GM12864 (cell line): ENCODE data around the gene HACD4.

Source experiments
- DNase-seq: peaks from one replicate; pipeline ENCODE4 v3.0.0-alpha.2; 2011; ENCODE audit warnings: low read depth
- H3K4me3 ChIP-seq: 2 replicates; pipeline ENCODE4 v1.5.1; 2011; ENCODE audit warnings: mild to moderate bottlenecking, low read depth, low read length, control low read depth
- TF ChIP-seq, protein P1 (sequence below): IDR thresholded peaks from 2 replicates; pipeline ENCODE4 v1.5.1; 2011; ENCODE audit warnings: low read depth, mild to moderate bottlenecking, moderate library complexity, low read length, control low read depth, inconsistent platforms; ENCODE audit errors: missing control alignments

HACD4 gene

DNA sequence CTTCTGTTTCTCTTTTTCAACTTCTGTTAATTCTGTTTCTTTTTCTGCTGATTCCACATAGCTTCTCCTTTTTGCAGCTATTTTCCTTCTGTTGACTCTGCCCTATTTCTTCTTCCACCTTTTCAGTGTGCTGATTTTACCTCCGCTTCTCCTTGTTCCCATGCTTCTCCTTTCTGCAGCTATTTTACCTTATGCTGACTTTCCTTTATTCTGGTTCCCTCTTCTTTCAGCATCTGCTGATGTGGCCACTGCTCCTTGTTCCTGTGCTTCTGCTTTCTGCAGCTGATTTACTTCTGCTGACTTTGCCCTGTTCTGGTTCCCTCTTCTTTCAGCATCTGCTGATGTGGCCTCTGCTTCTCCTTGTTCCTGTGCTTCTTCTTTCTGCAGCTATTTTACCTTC is 58.8 kb downstream of the HACD4 start:
- TF ChIP-seq, protein P1, sequence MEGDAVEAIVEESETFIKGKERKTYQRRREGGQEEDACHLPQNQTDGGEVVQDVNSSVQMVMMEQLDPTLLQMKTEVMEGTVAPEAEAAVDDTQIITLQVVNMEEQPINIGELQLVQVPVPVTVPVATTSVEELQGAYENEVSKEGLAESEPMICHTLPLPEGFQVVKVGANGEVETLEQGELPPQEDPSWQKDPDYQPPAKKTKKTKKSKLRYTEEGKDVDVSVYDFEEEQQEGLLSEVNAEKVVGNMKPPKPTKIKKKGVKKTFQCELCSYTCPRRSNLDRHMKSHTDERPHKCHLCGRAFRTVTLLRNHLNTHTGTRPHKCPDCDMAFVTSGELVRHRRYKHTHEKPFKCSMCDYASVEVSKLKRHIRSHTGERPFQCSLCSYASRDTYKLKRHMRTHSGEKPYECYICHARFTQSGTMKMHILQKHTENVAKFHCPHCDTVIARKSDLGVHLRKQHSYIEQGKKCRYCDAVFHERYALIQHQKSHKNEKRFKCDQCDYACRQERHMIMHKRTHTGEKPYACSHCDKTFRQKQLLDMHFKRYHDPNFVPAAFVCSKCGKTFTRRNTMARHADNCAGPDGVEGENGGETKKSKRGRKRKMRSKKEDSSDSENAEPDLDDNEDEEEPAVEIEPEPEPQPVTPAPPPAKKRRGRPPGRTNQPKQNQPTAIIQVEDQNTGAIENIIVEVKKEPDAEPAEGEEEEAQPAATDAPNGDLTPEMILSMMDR = no peak
- no peak overlapping the region for H3K4me3 ChIP-seq
- no peak for DNase-seq

DNA sequence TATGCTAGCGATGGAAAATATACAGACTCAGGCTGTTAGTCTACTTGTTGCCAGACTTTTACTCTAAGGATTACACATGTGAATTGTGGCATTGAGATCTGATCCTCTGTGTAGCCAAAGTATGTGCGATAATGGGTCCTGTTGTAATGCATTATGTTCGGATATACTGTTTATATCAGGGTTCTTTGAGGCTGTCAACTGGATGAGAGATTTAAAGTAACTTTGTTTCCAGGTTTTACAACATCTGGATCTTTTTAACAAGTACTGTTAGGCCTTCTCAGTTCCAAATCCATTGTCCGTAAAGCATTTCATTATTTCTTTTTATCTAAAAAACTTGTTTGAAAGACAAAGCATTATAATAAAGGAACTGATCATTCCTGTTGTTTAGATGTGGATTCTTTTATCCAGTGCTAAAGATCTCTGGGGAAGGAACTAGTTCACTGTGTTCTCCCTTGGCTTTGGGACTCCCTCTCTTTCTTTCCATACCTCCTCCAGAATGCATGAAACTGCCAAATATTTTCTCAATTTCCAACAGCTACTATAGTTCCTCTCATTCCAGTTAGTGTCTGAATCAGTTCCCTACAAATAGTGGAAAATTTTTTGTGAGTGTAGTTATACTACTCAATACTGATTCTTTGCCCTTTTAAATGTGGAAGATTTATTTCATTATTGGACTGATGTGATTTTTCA is 68.8 kb downstream of the HACD4 start:
- no peak for DNase-seq
- TF ChIP-seq, protein P1 = no peak
- H3K4me3 ChIP-seq = no peak overlapping the region

DNA sequence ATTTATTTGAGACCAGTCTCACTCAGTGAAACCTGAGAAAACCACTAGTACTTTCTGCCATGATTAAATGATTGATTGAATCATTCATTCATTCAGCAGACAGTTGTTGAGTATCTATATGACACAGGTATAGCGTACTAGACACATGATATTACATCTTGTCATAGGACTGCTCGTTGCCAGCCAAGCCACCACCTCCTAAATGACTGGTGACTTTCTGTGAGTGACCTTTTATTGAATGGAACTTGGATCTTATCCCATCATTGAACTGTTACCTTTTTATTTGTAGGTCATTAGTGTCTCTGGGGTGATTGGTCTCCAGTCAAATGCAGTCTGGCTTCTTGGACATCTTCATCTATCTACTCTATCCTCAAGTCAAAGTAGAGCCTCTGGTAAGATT is 80.7 kb downstream of the HACD4 start:
- no peak overlapping the region for H3K4me3 ChIP-seq
- DNase-seq = no peak
- TF ChIP-seq, protein P1 = no peak
